Panc1 (cell line): Measurements from ENCODE around the gene ARHGAP4. TPM values are rescaled to one million over a fixed set of nuclear protein-coding genes. Genes with fewer than 3 reads are reported as not detected.

Experiments
- ATAC-seq: fragments of 200-7000 bp; cut with Tn5 transposase; 2 replicates; pipeline ENCODE4 v1.9.1; 2020; ENCODE audit warnings: mild to moderate bottlenecking, moderate library complexity
- BruUV-seq: library from RNA; stranded (reverse); fragments of 400-500 nt; replicated peaks from 2 replicates; lab custom pipeline; 2021; lab: Mats Ljungman, UMichigan
- CTCF ChIA-PET: fragments of 300-600 bp; sonication (Branson Sonifier 250); formaldehyde crosslinking; loops from one replicate; lab custom pipeline; 2022; ENCODE audit warnings: antibody characterized with exemption; lab: Charles Lee
- POLR2A ChIA-PET: fragments of 300-600 bp; sonication (Branson Sonifier 250); formaldehyde crosslinking; loops from one replicate; lab custom pipeline; 2022; ENCODE audit warnings: antibody characterized with exemption; lab: Charles Lee
- DNase-seq: peaks from one replicate; pipeline ENCODE4 v3.0.0-alpha.2; 2010; ENCODE audit warnings: low read depth, low spot score
- H3K27ac ChIP-seq: 2 replicates; pipeline ENCODE4 v1.5.1; 2011; ENCODE audit warnings: mild to moderate bottlenecking, low read length, inconsistent platforms
- H3K27me3 ChIP-seq: fragments of 200-500 bp; sonication (Bioruptor generic); 2 replicates; pipeline ENCODE4 v1.6.0; 2014; ENCODE audit warnings: low read length, inconsistent platforms; ENCODE audit not compliant: control insufficient read depth, insufficient read depth
- H3K36me3 ChIP-seq: fragments of 200-500 bp; sonication (Bioruptor generic); 2 replicates; pipeline ENCODE4 v1.5.1; 2014; ENCODE audit warnings: inconsistent platforms, mild to moderate bottlenecking, low read length, moderate library complexity; ENCODE audit not compliant: control insufficient read depth, insufficient read depth
- H3K4me1 ChIP-seq: 2 replicates; pipeline ENCODE4 v1.5.1; 2011; ENCODE audit warnings: inconsistent platforms, mild to moderate bottlenecking, low read length, moderate library complexity; ENCODE audit not compliant: control insufficient read depth, insufficient read depth
- H3K4me3 ChIP-seq, 2 experiments: 2 replicates each; pipeline ENCODE4 v1.5.1; 2011 to 2012; ENCODE audit warnings: low read depth in 2 of 2, low read length in 2 of 2, mild to moderate bottlenecking in 2 of 2, inconsistent platforms in 1 of 2, moderate library complexity in 1 of 2
- H3K9me3 ChIP-seq: fragments of 200-500 bp; sonication (Bioruptor generic); 2 replicates; pipeline ENCODE4 v1.5.1; 2014; ENCODE audit warnings: low read depth, mild to moderate bottlenecking, inconsistent platforms, low read length, moderate library complexity; ENCODE audit not compliant: control insufficient read depth, insufficient read depth
- CTCF ChIP-seq: fragments of 450-650 bp; IDR thresholded peaks from 2 replicates; pipeline ENCODE4 v1.5.1; 2017; ENCODE audit warnings: mild to moderate bottlenecking
- POLR2AphosphoS5 ChIP-seq: IDR thresholded peaks from 2 replicates; pipeline ENCODE4 v1.6.1; 2012; ENCODE audit warnings: mild to moderate bottlenecking, low read depth, low read length, moderate library complexity
- REST ChIP-seq, 2 experiments: IDR thresholded peaks; 2 replicates each; pipeline ENCODE4 v1.6.1; 2011 to 2012; ENCODE audit warnings: low read depth in 2 of 2, control low read depth in 1 of 2, low read length in 1 of 2, mild to moderate bottlenecking in 1 of 2, moderate library complexity in 1 of 2; ENCODE audit not compliant: insufficient read depth in 1 of 2
- SIN3A ChIP-seq: IDR thresholded peaks from 2 replicates; pipeline ENCODE4 v1.6.1; 2012; ENCODE audit warnings: low read depth, mild to moderate bottlenecking, low read length, moderate library complexity, borderline replicate concordance; ENCODE audit not compliant: insufficient read depth
- TCF7L2 ChIP-seq: IDR thresholded peaks from 2 replicates; pipeline ENCODE4 v1.6.1; 2011; ENCODE audit warnings: mild to moderate bottlenecking, low read depth, low read length, inconsistent platforms
- in situ Hi-C: cut with HindIII; loops from 2 replicates; pipeline ENCODE4 v1.10.0; 2016; ENCODE audit warnings: low sequenced_read_pairs, low pct_unique_long_range_greater_than_20kb
- intact Hi-C: fragments of 100-400 bp; cut with micrococcal nuclease; formaldehyde crosslinking; loops from one replicate; pipeline ENCODE4 v1.10.0; 2022; ENCODE audit not compliant: unreplicated experiment
- total RNA-seq: library from RNA; stranded (reverse); gene quantifications from one replicate; pipeline ENCODE4 v1.2.1, GENCODE V29; 2021; ENCODE audit not compliant: unreplicated experiment

Gene ARHGAP4
- total RNA-seq, 1 experiment from 2014 or later: 225 TPM

- Histone ChIP-seq H3K36me3 (peaks cover 10% of the 10 kb centered on the region), H3K9me3 (no peaks in the 10 kb centered on the region), H3K4me3 (no peak overlapping the region), H3K4me1 (peaks cover 27% of the 10 kb centered on the region), H3K27me3 (no peaks in the 10 kb centered on the region), H3K27ac (no peak overlapping the region)
- no peak for ATAC-seq
- ChIA-PET CTCF (no interaction called here), POLR2A (no interaction called here)
- intact Hi-C loops (no loop called here), in situ Hi-C loops (no loop called here)
- no TSS peak for BruUV-seq
- TF ChIP-seq TCF7L2: no peak
- no peak for TF ChIP-seq REST (IDR thresholded peaks at IDR 0.05; ENCODE audit: insufficient read depth in 1 of 2, low read depth in 2 of 2, low read length in 1 of 2)
- no peak for TF ChIP-seq SIN3A
- no peak for TF ChIP-seq CTCF
- no peak for TF ChIP-seq POLR2AphosphoS5
- no peak for DNase-seq
Observed at GRCh38 chrX:153965406-153965805, 39.3 kb upstream of the ARHGAP4 start.

GRCh38 chrX:153964105-153964504 is 38.0 kb upstream of the ARHGAP4 start:
- BruUV-seq: no TSS peak
- in situ Hi-C loops: no loop called here
- intact Hi-C loops: no loop called here
- no peak for DNase-seq
- TF ChIP-seq CTCF (no peak), SIN3A (no peak), REST (IDR thresholded peaks at IDR 0.05; ENCODE audit: insufficient read depth in 1 of 2, low read depth in 2 of 2, low read length in 1 of 2) (no peak), POLR2AphosphoS5 (no peak), TCF7L2 (no peak)
- Histone ChIP-seq H3K36me3 (peaks cover 10% of the 10 kb centered on the region), H3K4me1 (peaks cover 27% of the 10 kb centered on the region), H3K4me3 (no peak overlapping the region), H3K27ac (no peak overlapping the region), H3K9me3 (no peaks in the 10 kb centered on the region), H3K27me3 (no peaks in the 10 kb centered on the region)
- CTCF ChIA-PET: no interaction called here
- ATAC-seq: no peak
- POLR2A ChIA-PET: no interaction called here
